ENCODE data around the gene OSTF1.

DNA sequence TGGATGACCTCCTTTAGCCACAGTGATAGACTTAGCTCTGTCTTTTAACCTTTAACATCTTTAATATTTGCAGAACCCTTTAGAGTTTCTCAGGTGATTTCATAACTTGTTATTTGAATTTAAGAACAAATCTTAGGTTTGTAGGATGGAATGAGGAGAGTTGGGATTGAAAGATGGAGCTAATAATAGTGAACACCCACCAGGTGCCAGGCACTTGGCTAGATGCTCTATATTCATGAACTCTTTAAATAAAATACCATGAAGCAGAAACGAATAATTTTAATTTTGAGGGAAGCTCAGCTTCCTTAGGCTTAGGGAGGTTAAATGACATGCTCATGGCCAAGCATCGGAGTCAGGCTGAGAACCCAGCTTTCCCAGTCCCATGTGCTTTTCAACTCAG, 40.8 kb upstream of the OSTF1 start:
- TF ChIP-seq, protein P1, sequence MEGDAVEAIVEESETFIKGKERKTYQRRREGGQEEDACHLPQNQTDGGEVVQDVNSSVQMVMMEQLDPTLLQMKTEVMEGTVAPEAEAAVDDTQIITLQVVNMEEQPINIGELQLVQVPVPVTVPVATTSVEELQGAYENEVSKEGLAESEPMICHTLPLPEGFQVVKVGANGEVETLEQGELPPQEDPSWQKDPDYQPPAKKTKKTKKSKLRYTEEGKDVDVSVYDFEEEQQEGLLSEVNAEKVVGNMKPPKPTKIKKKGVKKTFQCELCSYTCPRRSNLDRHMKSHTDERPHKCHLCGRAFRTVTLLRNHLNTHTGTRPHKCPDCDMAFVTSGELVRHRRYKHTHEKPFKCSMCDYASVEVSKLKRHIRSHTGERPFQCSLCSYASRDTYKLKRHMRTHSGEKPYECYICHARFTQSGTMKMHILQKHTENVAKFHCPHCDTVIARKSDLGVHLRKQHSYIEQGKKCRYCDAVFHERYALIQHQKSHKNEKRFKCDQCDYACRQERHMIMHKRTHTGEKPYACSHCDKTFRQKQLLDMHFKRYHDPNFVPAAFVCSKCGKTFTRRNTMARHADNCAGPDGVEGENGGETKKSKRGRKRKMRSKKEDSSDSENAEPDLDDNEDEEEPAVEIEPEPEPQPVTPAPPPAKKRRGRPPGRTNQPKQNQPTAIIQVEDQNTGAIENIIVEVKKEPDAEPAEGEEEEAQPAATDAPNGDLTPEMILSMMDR (conservative IDR thresholded peaks at IDR 0.05; ENCODE audit: low read depth in 2 of 2), result no peak
- TF ChIP-seq EZH2 (IDR thresholded peaks at IDR 0.05; ENCODE audit: low read depth, unreplicated experiment) (no peak), CREB1 (CRISPR knock-in tag; IDR thresholded peaks at IDR 0.05; ENCODE audit: low read depth) (no peak), JUNB (IDR thresholded peaks at IDR 0.05; ENCODE audit: unreplicated experiment) (no peak), POLR2AphosphoS5 (IDR thresholded peaks at IDR 0.05; ENCODE audit: low read depth) (no peak), NANOG (IDR thresholded peaks at IDR 0.05; ENCODE audit: borderline replicate concordance) (no peak)
- TF ChIP-seq, protein P2, sequence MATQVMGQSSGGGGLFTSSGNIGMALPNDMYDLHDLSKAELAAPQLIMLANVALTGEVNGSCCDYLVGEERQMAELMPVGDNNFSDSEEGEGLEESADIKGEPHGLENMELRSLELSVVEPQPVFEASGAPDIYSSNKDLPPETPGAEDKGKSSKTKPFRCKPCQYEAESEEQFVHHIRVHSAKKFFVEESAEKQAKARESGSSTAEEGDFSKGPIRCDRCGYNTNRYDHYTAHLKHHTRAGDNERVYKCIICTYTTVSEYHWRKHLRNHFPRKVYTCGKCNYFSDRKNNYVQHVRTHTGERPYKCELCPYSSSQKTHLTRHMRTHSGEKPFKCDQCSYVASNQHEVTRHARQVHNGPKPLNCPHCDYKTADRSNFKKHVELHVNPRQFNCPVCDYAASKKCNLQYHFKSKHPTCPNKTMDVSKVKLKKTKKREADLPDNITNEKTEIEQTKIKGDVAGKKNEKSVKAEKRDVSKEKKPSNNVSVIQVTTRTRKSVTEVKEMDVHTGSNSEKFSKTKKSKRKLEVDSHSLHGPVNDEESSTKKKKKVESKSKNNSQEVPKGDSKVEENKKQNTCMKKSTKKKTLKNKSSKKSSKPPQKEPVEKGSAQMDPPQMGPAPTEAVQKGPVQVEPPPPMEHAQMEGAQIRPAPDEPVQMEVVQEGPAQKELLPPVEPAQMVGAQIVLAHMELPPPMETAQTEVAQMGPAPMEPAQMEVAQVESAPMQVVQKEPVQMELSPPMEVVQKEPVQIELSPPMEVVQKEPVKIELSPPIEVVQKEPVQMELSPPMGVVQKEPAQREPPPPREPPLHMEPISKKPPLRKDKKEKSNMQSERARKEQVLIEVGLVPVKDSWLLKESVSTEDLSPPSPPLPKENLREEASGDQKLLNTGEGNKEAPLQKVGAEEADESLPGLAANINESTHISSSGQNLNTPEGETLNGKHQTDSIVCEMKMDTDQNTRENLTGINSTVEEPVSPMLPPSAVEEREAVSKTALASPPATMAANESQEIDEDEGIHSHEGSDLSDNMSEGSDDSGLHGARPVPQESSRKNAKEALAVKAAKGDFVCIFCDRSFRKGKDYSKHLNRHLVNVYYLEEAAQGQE (IDR thresholded peaks at IDR 0.05; ENCODE audit: unreplicated experiment), result no peak
- TF ChIP-seq, protein P3, sequence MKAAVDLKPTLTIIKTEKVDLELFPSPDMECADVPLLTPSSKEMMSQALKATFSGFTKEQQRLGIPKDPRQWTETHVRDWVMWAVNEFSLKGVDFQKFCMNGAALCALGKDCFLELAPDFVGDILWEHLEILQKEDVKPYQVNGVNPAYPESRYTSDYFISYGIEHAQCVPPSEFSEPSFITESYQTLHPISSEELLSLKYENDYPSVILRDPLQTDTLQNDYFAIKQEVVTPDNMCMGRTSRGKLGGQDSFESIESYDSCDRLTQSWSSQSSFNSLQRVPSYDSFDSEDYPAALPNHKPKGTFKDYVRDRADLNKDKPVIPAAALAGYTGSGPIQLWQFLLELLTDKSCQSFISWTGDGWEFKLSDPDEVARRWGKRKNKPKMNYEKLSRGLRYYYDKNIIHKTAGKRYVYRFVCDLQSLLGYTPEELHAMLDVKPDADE (IDR thresholded peaks at IDR 0.05), result no peak
